ENCODE results near the gene EID2. TPM values are rescaled to one million over a fixed set of nuclear protein-coding genes. Genes with fewer than 3 reads are reported as not detected.
A peak's percentile ranks its signal among the peaks of the same experiment; 100 is the strongest.

EID2 gene
- total RNA-seq, 4 donors from 2014 or later, result 14.0 to 27.3 (median 23.4) TPM

DNA sequence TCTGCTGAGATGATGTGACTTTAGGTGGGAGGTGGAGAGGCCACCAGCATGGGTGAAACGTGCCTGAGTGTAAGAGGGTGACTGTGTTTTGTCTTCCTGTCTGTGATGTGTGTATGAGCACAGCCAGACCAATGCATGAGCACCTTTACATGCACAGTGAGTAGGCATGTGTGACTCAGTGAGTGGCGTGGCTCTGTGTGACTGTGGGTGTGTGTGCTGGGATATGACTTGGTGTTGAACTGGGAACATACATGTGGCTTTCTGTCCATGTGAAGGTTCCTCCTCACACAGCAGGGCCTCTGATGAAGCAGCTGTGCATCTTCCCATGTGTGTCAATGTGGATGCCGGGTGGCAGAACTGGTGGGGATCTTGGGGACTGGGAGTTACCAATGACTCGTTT is 42.5 kb upstream of the EID2 start:
- 53 to 63% methylated on average over 4 of the region's 4 CpGs for WGBS, 2 donors
- TF ChIP-seq EP300 (IDR thresholded peaks at IDR 0.05) (no peak), POLR2A (IDR thresholded peaks at IDR 0.05) (no peak)
- TF ChIP-seq, protein P1, sequence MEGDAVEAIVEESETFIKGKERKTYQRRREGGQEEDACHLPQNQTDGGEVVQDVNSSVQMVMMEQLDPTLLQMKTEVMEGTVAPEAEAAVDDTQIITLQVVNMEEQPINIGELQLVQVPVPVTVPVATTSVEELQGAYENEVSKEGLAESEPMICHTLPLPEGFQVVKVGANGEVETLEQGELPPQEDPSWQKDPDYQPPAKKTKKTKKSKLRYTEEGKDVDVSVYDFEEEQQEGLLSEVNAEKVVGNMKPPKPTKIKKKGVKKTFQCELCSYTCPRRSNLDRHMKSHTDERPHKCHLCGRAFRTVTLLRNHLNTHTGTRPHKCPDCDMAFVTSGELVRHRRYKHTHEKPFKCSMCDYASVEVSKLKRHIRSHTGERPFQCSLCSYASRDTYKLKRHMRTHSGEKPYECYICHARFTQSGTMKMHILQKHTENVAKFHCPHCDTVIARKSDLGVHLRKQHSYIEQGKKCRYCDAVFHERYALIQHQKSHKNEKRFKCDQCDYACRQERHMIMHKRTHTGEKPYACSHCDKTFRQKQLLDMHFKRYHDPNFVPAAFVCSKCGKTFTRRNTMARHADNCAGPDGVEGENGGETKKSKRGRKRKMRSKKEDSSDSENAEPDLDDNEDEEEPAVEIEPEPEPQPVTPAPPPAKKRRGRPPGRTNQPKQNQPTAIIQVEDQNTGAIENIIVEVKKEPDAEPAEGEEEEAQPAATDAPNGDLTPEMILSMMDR (IDR thresholded peaks at IDR 0.05), result no peak

GRCh38 chr19:39568604-39569003 is 28.6 kb upstream of the EID2 start:
- WGBS, 2 donors, result 59 to 63% methylated on average over 3 of the region's 3 CpGs
- H3K4me1 ChIP-seq, result no peaks in the 10 kb centered on the region
- peaks cover 0 to 11% (median 0%) of the 10 kb centered on the region in 4 donors for H3K9me3 ChIP-seq
- H3K27me3 ChIP-seq, result peaks cover 0 to 6% of the 10 kb centered on the region in 2 donors
- no peak overlapping the region for H3K4me3 ChIP-seq
- no peaks in the 10 kb centered on the region for H3K36me3 ChIP-seq
- TF ChIP-seq, protein P1 (IDR thresholded peaks at IDR 0.05), result no peak
- TF ChIP-seq POLR2A (IDR thresholded peaks at IDR 0.05) (no peak), EP300 (IDR thresholded peaks at IDR 0.05) (no peak)
- DNase-seq (ENCODE audit: low spot score in 2 of 2), result no peak
- no peak overlapping the region for H3K27ac ChIP-seq

More for the DNA sequence above, 42.5 kb upstream of the EID2 start:
- peaks cover 0 to 12% (median 0%) of the 10 kb centered on the region in 4 donors for H3K9me3 ChIP-seq
- H3K27me3 ChIP-seq, result no peaks in the 10 kb centered on the region
- no peaks in the 10 kb centered on the region for H3K36me3 ChIP-seq
- no peak overlapping the region for H3K4me3 ChIP-seq
- H3K4me1 ChIP-seq, result no peaks in the 10 kb centered on the region
- DNase-seq (ENCODE audit: low spot score in 2 of 2), result no peak
- no peak overlapping the region for H3K27ac ChIP-seq

GRCh38 chr19:39566064-39566463 is 26.1 kb upstream of the EID2 start:
- Histone ChIP-seq H3K4me3 (no peak overlapping the region), H3K27ac (no peak overlapping the region), H3K36me3 (no peaks in the 10 kb centered on the region), H3K9me3 (no peaks in the 10 kb centered on the region), H3K4me1 (no peaks in the 10 kb centered on the region), H3K27me3 (peaks cover 0 to 6% of the 10 kb centered on the region in 2 donors)
- TF ChIP-seq, protein P1 (IDR thresholded peaks at IDR 0.05), result no peak
- TF ChIP-seq POLR2A (IDR thresholded peaks at IDR 0.05) (no peak), EP300 (IDR thresholded peaks at IDR 0.05) (no peak)
- WGBS, 2 donors, result 38 to 47% methylated on average over 3 of the region's 3 CpGs
- DNase-seq (ENCODE audit: low spot score in 2 of 2), result no peak

- 66 to 85% methylated on average over 2 of the region's 2 CpGs for WGBS, 2 donors
- H3K36me3 ChIP-seq, result no peaks in the 10 kb centered on the region
- no peak for DNase-seq (ENCODE audit: low spot score in 2 of 2)
Measured at GRCh38 chr19:39563408-39563807, 23.4 kb upstream of the EID2 start.

DNA sequence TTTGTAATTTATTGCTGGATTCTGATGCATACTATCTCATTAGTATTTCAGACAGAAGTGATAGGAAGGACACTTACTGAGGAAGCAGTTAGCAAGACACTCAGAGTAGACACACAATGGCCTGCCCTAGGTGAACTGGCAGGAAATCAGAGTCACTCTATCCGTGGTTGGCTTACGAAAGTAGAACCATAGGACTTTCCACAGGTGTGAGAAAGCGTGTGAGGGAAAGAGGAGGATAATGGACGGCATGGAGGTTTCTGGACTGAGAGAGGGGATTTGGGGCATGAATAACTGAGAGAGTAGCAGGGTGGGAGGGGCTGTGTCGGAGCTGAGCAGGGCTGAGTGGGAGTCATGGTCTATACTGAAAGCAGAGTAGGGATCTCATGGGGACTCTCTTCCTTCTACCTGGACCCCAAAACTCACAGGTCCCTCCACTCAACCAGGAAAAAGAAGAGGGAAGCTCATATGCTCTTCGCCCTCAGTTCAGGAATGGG is 18.7 kb upstream of the EID2 start:
- Histone ChIP-seq H3K27me3 (no peaks in the 10 kb centered on the region), H3K36me3 (no peaks in the 10 kb centered on the region), H3K4me3 (peak overlapping the region in 1 of 4 donors; percentile 14), H3K27ac (peak overlapping the region in 2 of 4 donors; percentile 1 to 52), H3K4me1 (peaks cover 0 to 11% (median 3%) of the 10 kb centered on the region in 4 donors), H3K9me3 (no peaks in the 10 kb centered on the region)
- WGBS, 2 donors, result 63 to 64% methylated on average over 6 of the region's 6 CpGs
- no peak for TF ChIP-seq EP300 (IDR thresholded peaks at IDR 0.05)
- TF ChIP-seq, protein P1 (IDR thresholded peaks at IDR 0.05), result no peak
- no peak for TF ChIP-seq POLR2A (IDR thresholded peaks at IDR 0.05)
- no peak for DNase-seq (ENCODE audit: low spot score in 2 of 2)

More at GRCh38 chr19:39563408-39563807, 23.4 kb upstream of the EID2 start:
- TF ChIP-seq, protein P1 (IDR thresholded peaks at IDR 0.05), result no peak
- no peak for TF ChIP-seq POLR2A (IDR thresholded peaks at IDR 0.05)
- H3K9me3 ChIP-seq, result no peaks in the 10 kb centered on the region
- H3K27ac ChIP-seq, result no peak overlapping the region
- H3K27me3 ChIP-seq, result no peaks in the 10 kb centered on the region
- H3K4me1 ChIP-seq, result peaks cover 0 to 3% (median under 1%) of the 10 kb centered on the region in 4 donors
- H3K4me3 ChIP-seq, result no peak overlapping the region

Measured in tibial nerve (tissue), 4 donors.